ENCODE data around the gene GLB1L. TPM values are rescaled to one million over a fixed set of nuclear protein-coding genes. Genes with fewer than 3 reads are reported as not detected.

The GLB1L gene
- total RNA-seq, 4 donors from 2014 or later = 2.5 to 9.8 (median 5.4) TPM

DNA sequence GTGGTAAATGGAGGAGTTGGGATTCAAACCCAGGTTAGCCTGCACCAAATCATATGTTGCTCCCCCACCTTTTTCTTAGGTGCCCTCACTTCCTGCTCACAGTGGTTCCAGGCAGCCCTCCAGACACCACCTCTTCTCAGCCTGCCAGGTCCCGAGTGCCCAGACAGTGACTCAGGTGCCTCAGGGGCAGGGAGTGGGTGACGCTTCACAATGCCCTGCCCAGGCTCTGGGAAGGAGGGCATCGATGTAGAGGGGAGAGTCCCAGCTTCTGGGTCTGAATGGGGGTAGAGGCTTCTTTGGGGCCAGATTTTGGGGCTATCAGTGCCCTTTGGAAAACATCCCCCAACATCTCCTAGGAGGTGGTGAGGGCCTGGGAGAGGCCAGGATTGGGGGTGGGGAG, 28.7 kb upstream of the GLB1L start:
- H3K27ac ChIP-seq = peak overlapping the region; percentile 90
- no peaks in the 10 kb centered on the region for H3K36me3 ChIP-seq
- peak in 1 of 3 donors; percentile 7 for TF ChIP-seq POLR2AphosphoS5 (IDR thresholded peaks at IDR 0.05)
- no peak for TF ChIP-seq EP300 (IDR thresholded peaks at IDR 0.05)
- TF ChIP-seq POLR2A (IDR thresholded peaks at IDR 0.05) = no peak
- H3K27me3 ChIP-seq = no peaks in the 10 kb centered on the region
- no peaks in the 10 kb centered on the region for H3K9me3 ChIP-seq
- H3K4me3 ChIP-seq = no peak overlapping the region
- no peak for DNase-seq (ENCODE audit: low spot score in 2 of 2)
- H3K4me1 ChIP-seq = peaks cover 31% of the 10 kb centered on the region
- 61% methylated on average over 3 of the region's 3 CpGs for WGBS

DNA sequence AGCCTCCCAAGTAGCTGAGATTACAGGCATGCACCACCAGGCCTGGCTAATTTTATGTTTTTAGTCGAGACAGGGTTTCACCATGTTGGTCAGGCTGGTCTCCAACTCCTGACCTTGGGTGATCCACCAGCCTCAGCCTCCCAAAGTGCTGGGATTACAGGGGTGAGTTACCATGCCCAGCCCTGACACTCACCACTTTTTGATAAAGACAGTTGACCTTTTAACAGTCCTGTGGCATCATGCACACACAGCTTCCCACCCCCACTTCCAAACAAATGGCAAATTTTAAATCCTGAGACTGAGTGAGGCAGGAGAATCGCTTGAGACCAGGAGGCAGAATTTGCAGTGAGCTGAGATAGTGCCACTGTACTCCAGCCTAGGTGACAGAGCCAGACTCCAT, 27.8 kb upstream of the GLB1L start:
- Histone ChIP-seq H3K9me3 (no peaks in the 10 kb centered on the region), H3K4me1 (peaks cover 21% of the 10 kb centered on the region), H3K27ac (no peak overlapping the region), H3K36me3 (no peaks in the 10 kb centered on the region), H3K4me3 (no peak overlapping the region), H3K27me3 (no peaks in the 10 kb centered on the region)
- WGBS = 68% methylated on average over 2 of the region's 2 CpGs
- no peak for DNase-seq (ENCODE audit: low spot score in 2 of 2)
- TF ChIP-seq EP300 (IDR thresholded peaks at IDR 0.05) = no peak
- no peak for TF ChIP-seq POLR2A (IDR thresholded peaks at IDR 0.05)
- TF ChIP-seq, protein P1, sequence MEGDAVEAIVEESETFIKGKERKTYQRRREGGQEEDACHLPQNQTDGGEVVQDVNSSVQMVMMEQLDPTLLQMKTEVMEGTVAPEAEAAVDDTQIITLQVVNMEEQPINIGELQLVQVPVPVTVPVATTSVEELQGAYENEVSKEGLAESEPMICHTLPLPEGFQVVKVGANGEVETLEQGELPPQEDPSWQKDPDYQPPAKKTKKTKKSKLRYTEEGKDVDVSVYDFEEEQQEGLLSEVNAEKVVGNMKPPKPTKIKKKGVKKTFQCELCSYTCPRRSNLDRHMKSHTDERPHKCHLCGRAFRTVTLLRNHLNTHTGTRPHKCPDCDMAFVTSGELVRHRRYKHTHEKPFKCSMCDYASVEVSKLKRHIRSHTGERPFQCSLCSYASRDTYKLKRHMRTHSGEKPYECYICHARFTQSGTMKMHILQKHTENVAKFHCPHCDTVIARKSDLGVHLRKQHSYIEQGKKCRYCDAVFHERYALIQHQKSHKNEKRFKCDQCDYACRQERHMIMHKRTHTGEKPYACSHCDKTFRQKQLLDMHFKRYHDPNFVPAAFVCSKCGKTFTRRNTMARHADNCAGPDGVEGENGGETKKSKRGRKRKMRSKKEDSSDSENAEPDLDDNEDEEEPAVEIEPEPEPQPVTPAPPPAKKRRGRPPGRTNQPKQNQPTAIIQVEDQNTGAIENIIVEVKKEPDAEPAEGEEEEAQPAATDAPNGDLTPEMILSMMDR (IDR thresholded peaks at IDR 0.05) = no peak
- TF ChIP-seq POLR2AphosphoS5 (IDR thresholded peaks at IDR 0.05) = no peak

DNA sequence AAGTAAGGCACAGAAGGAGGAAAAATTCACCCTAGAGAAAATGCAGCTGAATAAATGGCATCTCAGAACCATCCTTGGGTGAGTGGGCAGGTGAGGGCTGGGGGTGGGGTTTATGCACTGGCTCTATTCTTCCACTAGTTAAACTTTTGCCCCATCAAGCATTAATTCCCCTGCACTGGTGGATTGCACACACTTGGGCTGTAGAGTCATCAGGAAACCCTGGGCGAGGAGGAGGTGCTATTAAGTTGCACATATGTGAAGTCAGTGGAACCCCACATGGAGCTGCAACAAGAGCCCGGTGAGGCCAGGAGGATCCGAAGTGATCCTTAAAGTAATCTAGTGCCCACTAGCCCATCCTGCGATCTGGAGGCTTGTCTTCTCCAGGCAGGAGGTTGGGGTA, 27.1 kb upstream of the GLB1L start:
- no peaks in the 10 kb centered on the region for H3K36me3 ChIP-seq
- no peak for TF ChIP-seq EP300 (IDR thresholded peaks at IDR 0.05)
- no peak overlapping the region for H3K27ac ChIP-seq
- WGBS = 79% methylated on average over 4 of the region's 4 CpGs
- H3K9me3 ChIP-seq = no peaks in the 10 kb centered on the region
- H3K27me3 ChIP-seq = no peaks in the 10 kb centered on the region
- DNase-seq (ENCODE audit: low spot score in 2 of 2) = no peak
- no peak overlapping the region for H3K4me3 ChIP-seq
- peaks cover 15% of the 10 kb centered on the region for H3K4me1 ChIP-seq

DNA sequence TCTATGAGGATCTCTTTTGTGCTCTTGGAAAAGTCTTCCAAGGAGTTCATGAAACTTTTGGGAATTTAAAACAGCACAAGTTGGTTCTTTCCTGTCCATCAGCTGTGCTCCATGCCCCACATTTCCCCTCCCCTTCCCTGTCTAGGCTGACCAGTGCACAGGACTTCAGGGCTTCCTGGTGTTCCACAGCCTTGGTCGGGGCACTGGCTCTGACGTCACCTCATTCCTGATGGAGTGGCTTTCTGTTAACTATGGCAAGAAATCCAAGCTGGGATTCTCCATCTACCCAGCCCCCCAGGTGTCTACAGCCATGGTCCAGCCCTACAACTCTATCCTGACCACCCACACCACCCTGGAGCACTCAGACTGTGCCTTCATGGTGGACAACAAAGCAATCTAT, 25.8 kb upstream of the GLB1L start:
- Histone ChIP-seq H3K27ac (no peak overlapping the region), H3K27me3 (no peaks in the 10 kb centered on the region), H3K4me1 (peaks cover 13% of the 10 kb centered on the region), H3K9me3 (no peaks in the 10 kb centered on the region), H3K36me3 (no peaks in the 10 kb centered on the region), H3K4me3 (no peak overlapping the region)
- DNase-seq (ENCODE audit: low spot score in 2 of 2) = no peak
- TF ChIP-seq, protein P1 (IDR thresholded peaks at IDR 0.05) = no peak
- TF ChIP-seq POLR2AphosphoS5 (IDR thresholded peaks at IDR 0.05) = no peak
- no peak for TF ChIP-seq POLR2A (IDR thresholded peaks at IDR 0.05)
- no peak for TF ChIP-seq EP300 (IDR thresholded peaks at IDR 0.05)
- WGBS = 83% methylated on average over 2 of the region's 2 CpGs

DNA sequence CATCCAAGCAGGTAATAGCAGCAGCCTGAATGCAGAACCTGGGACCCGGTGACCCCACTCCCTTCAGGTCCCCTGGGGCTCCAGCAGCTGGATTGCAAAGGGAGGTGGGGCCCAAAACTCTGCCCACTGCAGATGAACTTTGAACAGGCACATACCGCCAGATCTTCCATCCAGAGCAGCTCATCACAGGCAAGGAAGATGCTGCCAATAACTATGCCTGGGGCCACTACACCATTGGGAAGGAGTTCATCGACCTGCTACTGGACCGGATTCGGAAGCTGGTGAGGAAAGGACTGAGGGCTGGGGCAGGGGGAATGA, 24.8 kb upstream of the GLB1L start:
- no peak for DNase-seq (ENCODE audit: low spot score in 2 of 2)
- H3K27me3 ChIP-seq = no peaks in the 10 kb centered on the region
- WGBS = 74% methylated on average over 5 of the region's 5 CpGs
- TF ChIP-seq EP300 (IDR thresholded peaks at IDR 0.05) = no peak
- no peak overlapping the region for H3K4me3 ChIP-seq
- no peaks in the 10 kb centered on the region for H3K36me3 ChIP-seq
- no peak overlapping the region for H3K27ac ChIP-seq
- peaks cover 11% of the 10 kb centered on the region for H3K4me1 ChIP-seq
- H3K9me3 ChIP-seq = no peaks in the 10 kb centered on the region

DNA sequence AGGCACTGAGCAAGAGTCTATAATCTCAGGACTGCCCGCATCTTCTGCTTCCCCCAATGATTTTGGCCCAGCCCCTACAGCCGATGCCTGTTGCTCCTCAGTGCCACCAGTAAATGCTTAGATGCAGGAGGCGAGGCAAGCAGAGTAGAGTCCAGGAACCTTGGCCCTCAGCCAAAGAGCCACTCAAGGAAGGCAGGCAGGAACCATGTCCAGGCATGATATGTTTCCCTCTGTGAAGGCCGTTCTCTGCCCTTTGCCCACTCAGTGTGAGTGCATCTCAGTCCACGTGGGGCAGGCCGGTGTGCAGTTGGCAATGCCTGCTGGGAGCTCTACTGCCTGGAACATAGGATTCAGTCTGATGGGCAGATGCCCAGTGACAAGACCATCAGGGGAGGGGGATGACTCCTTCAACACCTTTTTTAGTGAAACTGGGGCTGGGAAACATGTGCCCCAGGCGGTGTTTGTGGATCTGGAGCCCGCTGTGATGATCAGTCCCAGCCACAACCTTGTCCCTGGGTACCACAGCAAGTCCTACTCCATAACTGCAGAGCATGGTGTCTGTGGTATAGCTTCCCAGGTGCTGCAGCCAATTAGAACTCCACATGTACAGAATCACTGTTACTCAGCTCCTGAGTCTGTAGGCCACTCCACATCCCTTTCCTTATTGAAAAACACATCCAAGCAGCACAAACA, 24.3 kb upstream of the GLB1L start:
- H3K27ac ChIP-seq = no peak overlapping the region
- H3K4me1 ChIP-seq = peaks cover 8% of the 10 kb centered on the region
- no peak for DNase-seq (ENCODE audit: low spot score in 2 of 2)
- WGBS = 61% methylated on average over 6 of the region's 8 CpGs
- H3K9me3 ChIP-seq = no peaks in the 10 kb centered on the region
- TF ChIP-seq POLR2A (IDR thresholded peaks at IDR 0.05) (no peak), EP300 (IDR thresholded peaks at IDR 0.05) (no peak), POLR2AphosphoS5 (IDR thresholded peaks at IDR 0.05) (no peak)
- TF ChIP-seq, protein P1 (IDR thresholded peaks at IDR 0.05) = no peak
- H3K4me3 ChIP-seq = no peak overlapping the region
- H3K27me3 ChIP-seq = no peaks in the 10 kb centered on the region
- no peaks in the 10 kb centered on the region for H3K36me3 ChIP-seq

DNA sequence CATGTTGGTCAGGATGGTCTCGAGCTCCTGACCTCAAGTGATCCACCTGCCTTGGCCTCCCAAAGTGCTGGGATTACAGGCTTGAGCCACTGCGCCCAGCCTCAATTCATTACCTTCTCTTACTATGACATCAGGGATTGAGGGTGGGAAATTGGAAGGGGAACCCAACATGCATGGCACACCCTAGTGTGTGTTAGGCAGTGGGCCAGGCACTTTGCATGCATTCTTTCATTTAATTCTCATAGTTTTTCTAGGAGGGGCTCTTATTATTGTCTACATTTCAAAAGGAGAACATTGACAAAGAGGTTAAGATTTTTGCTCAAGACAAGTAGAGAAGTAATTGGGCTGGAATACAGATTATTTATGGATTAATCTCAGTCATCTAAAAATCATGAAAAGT, 23.1 kb upstream of the GLB1L start:
- 72% methylated on average over 2 of the region's 2 CpGs for WGBS
- no peak for DNase-seq (ENCODE audit: low spot score in 2 of 2)
- Histone ChIP-seq H3K27ac (no peak overlapping the region), H3K36me3 (no peaks in the 10 kb centered on the region), H3K27me3 (no peaks in the 10 kb centered on the region), H3K4me3 (no peak overlapping the region), H3K9me3 (no peaks in the 10 kb centered on the region), H3K4me1 (peaks cover 3% of the 10 kb centered on the region)
- no peak for TF ChIP-seq EP300 (IDR thresholded peaks at IDR 0.05)
- TF ChIP-seq POLR2A (IDR thresholded peaks at IDR 0.05) = no peak
- TF ChIP-seq POLR2AphosphoS5 (IDR thresholded peaks at IDR 0.05) = no peak
- TF ChIP-seq, protein P1 (IDR thresholded peaks at IDR 0.05) = no peak

Data from suprapubic skin (tissue), 4 donors.